RWPE2 (cell line): Measurements from ENCODE around the gene PNMA8B.

Experiments
- ATAC-seq: fragments of 200-7000 bp; cut with Tn5 transposase; 3 replicates; pipeline ENCODE4 v1.9.1; 2021; ENCODE audit warnings: low read depth
- DNase-seq: peaks from one replicate; pipeline ENCODE4 v3.0.0-alpha.2; 2020; ENCODE audit warnings: low spot score
- H3K27ac ChIP-seq: fragments of 450-650 bp; 2 replicates; pipeline ENCODE4 v1.5.1; 2017; ENCODE audit warnings: mild to moderate bottlenecking; ENCODE audit not compliant: poor library complexity, severe bottlenecking
- H3K27me3 ChIP-seq: fragments of 250-450 bp; sonication (Bioruptor Pico); 2 replicates; pipeline ENCODE4 v1.5.1; 2021; ENCODE audit warnings: mild to moderate bottlenecking, moderate library complexity; ENCODE audit not compliant: insufficient read depth, poor library complexity, severe bottlenecking
- H3K36me3 ChIP-seq: fragments of 250-450 bp; sonication (Bioruptor Pico); 2 replicates; pipeline ENCODE4 v1.5.1; 2020; ENCODE audit warnings: low read depth, mild to moderate bottlenecking, moderate library complexity
- H3K4me1 ChIP-seq: fragments of 250-450 bp; sonication (Bioruptor Pico); 2 replicates; pipeline ENCODE4 v1.5.1; 2021; ENCODE audit warnings: mild to moderate bottlenecking, moderate library complexity; ENCODE audit not compliant: insufficient read depth, poor library complexity, severe bottlenecking
- H3K4me3 ChIP-seq: fragments of 250-450 bp; sonication (Bioruptor Pico); 2 replicates; pipeline ENCODE4 v1.5.1; 2021; ENCODE audit warnings: mild to moderate bottlenecking, moderate library complexity; ENCODE audit not compliant: severe bottlenecking
- H3K9me3 ChIP-seq: fragments of 250-450 bp; sonication (Bioruptor Pico); 2 replicates; pipeline ENCODE4 v1.5.1; 2021; ENCODE audit warnings: mild to moderate bottlenecking, moderate library complexity; ENCODE audit not compliant: severe bottlenecking
- TF ChIP-seq, protein P1 (sequence below): fragments of 450-650 bp; IDR thresholded peaks from one replicate; pipeline ENCODE4 v1.5.1; 2017; ENCODE audit warnings: mild to moderate bottlenecking, moderate library complexity; ENCODE audit not compliant: poor library complexity, severe bottlenecking

Gene PNMA8B

GRCh38 chr19:46495786-46496099, at the start of gene PNMA8B:
Gene PNMA8B, minus strand, starts transcription at chr19:46495867. Its CDS starts 402 bp downstream, at chr19:46495465.
- H3K9me3 ChIP-seq: no peaks in the 10 kb centered on the region
- no peaks in the 10 kb centered on the region for H3K4me1 ChIP-seq
- TF ChIP-seq, protein P1, sequence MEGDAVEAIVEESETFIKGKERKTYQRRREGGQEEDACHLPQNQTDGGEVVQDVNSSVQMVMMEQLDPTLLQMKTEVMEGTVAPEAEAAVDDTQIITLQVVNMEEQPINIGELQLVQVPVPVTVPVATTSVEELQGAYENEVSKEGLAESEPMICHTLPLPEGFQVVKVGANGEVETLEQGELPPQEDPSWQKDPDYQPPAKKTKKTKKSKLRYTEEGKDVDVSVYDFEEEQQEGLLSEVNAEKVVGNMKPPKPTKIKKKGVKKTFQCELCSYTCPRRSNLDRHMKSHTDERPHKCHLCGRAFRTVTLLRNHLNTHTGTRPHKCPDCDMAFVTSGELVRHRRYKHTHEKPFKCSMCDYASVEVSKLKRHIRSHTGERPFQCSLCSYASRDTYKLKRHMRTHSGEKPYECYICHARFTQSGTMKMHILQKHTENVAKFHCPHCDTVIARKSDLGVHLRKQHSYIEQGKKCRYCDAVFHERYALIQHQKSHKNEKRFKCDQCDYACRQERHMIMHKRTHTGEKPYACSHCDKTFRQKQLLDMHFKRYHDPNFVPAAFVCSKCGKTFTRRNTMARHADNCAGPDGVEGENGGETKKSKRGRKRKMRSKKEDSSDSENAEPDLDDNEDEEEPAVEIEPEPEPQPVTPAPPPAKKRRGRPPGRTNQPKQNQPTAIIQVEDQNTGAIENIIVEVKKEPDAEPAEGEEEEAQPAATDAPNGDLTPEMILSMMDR: no peak
- no peak within 1 kb of the TSS for H3K27ac ChIP-seq
- DNase-seq (peak; percentile 60), ATAC-seq (peak; percentile 82)
- no peaks in the 10 kb centered on the region for H3K36me3 ChIP-seq
- no peak within 1 kb of the TSS for H3K4me3 ChIP-seq
- no peaks in the 10 kb centered on the region for H3K27me3 ChIP-seq

DNA sequence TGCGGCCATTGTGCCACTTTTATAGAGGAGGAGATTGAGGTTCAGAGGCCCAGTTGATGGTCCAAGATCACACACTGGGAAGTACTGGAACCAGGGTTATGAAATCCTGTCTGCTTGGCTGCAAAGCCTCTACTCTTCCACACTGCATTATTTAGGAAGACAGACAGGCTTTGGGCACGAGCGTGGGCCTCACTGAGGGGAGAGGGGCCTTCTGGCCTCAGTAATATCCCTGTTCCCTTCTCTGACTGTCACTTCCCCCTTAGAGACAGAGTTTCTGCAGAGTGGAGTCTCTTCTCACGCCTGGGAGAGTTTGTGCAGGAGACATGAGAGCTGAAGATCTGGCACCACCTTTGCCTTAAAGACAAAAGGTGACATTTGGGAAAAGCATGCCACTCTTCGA, 49.0 kb upstream of the PNMA8B start:
- Histone ChIP-seq H3K27me3 (no peaks in the 10 kb centered on the region), H3K9me3 (no peaks in the 10 kb centered on the region), H3K4me3 (no peak overlapping the region), H3K4me1 (no peaks in the 10 kb centered on the region), H3K27ac (no peak overlapping the region), H3K36me3 (no peaks in the 10 kb centered on the region)
- ATAC-seq (no peak), DNase-seq (no peak)
- TF ChIP-seq, protein P1: no peak

DNA sequence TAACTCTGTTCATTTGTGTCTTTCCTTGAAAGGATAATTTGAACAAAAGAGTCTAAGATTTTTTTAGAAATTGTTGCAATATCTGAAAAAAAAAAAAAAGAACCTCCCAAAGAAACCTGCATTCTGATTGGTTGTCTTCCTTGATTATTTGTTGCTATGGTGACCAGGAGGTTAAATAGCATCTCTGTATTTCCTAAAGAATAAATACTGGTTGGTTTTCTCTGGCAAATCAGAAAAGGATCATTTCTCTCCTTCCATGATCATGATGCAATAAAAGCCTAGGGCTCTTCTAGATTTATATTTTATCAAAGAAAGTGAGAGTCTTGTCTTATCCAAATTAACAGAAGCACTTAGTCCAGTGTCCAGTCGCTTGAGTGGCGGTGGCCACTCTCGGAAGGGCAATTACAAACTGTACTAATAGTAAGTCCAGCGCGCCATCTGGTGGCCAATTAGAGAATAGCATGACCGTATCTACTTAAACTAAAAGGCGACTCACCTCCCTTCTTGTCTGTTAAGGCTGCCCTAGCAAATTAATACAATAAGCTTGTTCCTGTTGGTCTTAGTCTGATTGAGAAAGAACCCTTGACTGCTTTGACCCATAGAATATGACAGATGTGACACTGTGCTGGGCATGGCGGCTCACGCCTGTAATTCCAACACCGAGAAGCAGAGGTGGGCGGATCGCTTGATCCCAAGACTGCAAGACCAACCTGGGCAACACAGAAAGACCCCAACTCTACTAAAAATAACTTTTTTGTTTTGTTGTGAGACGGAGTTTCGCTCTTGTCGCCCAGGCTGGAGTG, 47.0 kb upstream of the PNMA8B start:
- Histone ChIP-seq H3K4me1 (no peaks in the 10 kb centered on the region), H3K27ac (no peak overlapping the region), H3K9me3 (no peaks in the 10 kb centered on the region), H3K27me3 (no peaks in the 10 kb centered on the region), H3K36me3 (no peaks in the 10 kb centered on the region), H3K4me3 (no peak overlapping the region)
- DNase-seq (peak; percentile 87), ATAC-seq (peak; percentile 72)
- TF ChIP-seq, protein P1: peak; percentile 92

- ATAC-seq (peak; percentile 45; the same call in 1 of the 3 replicates), DNase-seq (no peak)
- H3K36me3 ChIP-seq: no peaks in the 10 kb centered on the region
- H3K27me3 ChIP-seq: no peaks in the 10 kb centered on the region
- no peaks in the 10 kb centered on the region for H3K9me3 ChIP-seq
- no peak overlapping the region for H3K4me3 ChIP-seq
- TF ChIP-seq, protein P1: peak; percentile 76
- H3K27ac ChIP-seq: no peak overlapping the region
- H3K4me1 ChIP-seq: no peaks in the 10 kb centered on the region
These were observed 41.8 kb upstream of the PNMA8B start for GRCh38 chr19:46537136-46538097.
